ENCODE data around the gene P2RX7. TPM values are rescaled to one million over a fixed set of nuclear protein-coding genes. Genes with fewer than 3 reads are reported as not detected.

The P2RX7 gene
- total RNA-seq, 1 donor from 2014 or later = 0.07 TPM

GRCh38 chr12:121113057-121113456 is 19.6 kb upstream of the P2RX7 start:
- Mint-ChIP-seq H3K4me1 (ENCODE audit: low read depth, unreplicated experiment) (no peaks in the 10 kb centered on the region), H3K27ac (ENCODE audit: unreplicated experiment) (no peak overlapping the region), H3K36me3 (ENCODE audit: low read depth, unreplicated experiment) (no peaks in the 10 kb centered on the region), H3K4me3 (ENCODE audit: unreplicated experiment) (no peak overlapping the region), H3K27me3 (ENCODE audit: low read depth, unreplicated experiment) (peaks cover 17% of the 10 kb centered on the region), H3K9me3 (ENCODE audit: unreplicated experiment) (no peaks in the 10 kb centered on the region)
- H3K9ac ChIP-seq (ENCODE audit: low read length) = no peak overlapping the region
- FAIRE-seq (no peak), DNase-seq (ENCODE audit: low read depth) (no peak)
- no peaks in the 10 kb centered on the region for H3K79me2 ChIP-seq (ENCODE audit: insufficient read depth, low read length)
- no peak overlapping the region for H2AFZ ChIP-seq (ENCODE audit: low read depth, low read length)
- no peaks in the 10 kb centered on the region for H4K20me1 ChIP-seq (ENCODE audit: insufficient read depth, low read length)
- TF ChIP-seq CTCF (IDR thresholded peaks at IDR 0.05; ENCODE audit: insufficient read depth, low read depth, low read length) = no peak
- no peak for TF ChIP-seq EZH2 (IDR thresholded peaks at IDR 0.05; ENCODE audit: insufficient read depth, low read length)
- H3K4me1 ChIP-seq (ENCODE audit: insufficient read depth, low read length) = no peaks in the 10 kb centered on the region
- no peak overlapping the region for H3K4me2 ChIP-seq (ENCODE audit: low read length)
- H3K9me3 ChIP-seq (ENCODE audit: insufficient read depth, low read depth, low read length) = no peaks in the 10 kb centered on the region
- H3K27me3 ChIP-seq (ENCODE audit: insufficient read depth, low read length) = peaks cover 4% of the 10 kb centered on the region
- H3K27ac ChIP-seq (ENCODE audit: low read depth, low read length) = no peak overlapping the region
- H3K36me3 ChIP-seq (ENCODE audit: insufficient read depth, low read length) = no peaks in the 10 kb centered on the region
- no peak overlapping the region for H3K4me3 ChIP-seq (ENCODE audit: insufficient read depth, low read depth, low read length)

GRCh38 chr12:121114019-121114639 is 18.5 kb upstream of the P2RX7 start:
- H3K4me2 ChIP-seq (ENCODE audit: low read length) = no peak overlapping the region
- H3K27ac Mint-ChIP-seq (ENCODE audit: unreplicated experiment) = no peak overlapping the region
- peaks cover 4% of the 10 kb centered on the region for H3K27me3 ChIP-seq (ENCODE audit: insufficient read depth, low read length)
- no peak overlapping the region for H3K4me3 ChIP-seq (ENCODE audit: insufficient read depth, low read depth, low read length)
- FAIRE-seq = no peak
- DNase-seq (ENCODE audit: low read depth) = peak; percentile 23
- no peak for TF ChIP-seq EZH2 (IDR thresholded peaks at IDR 0.05; ENCODE audit: insufficient read depth, low read length)
- no peak for TF ChIP-seq CTCF (IDR thresholded peaks at IDR 0.05; ENCODE audit: insufficient read depth, low read depth, low read length)
- no peak overlapping the region for H3K4me3 Mint-ChIP-seq (ENCODE audit: unreplicated experiment)
- no peaks in the 10 kb centered on the region for H3K36me3 Mint-ChIP-seq (ENCODE audit: low read depth, unreplicated experiment)
- H3K9me3 Mint-ChIP-seq (ENCODE audit: unreplicated experiment) = no peaks in the 10 kb centered on the region
- no peak overlapping the region for H2AFZ ChIP-seq (ENCODE audit: low read depth, low read length)
- H3K79me2 ChIP-seq (ENCODE audit: insufficient read depth, low read length) = no peaks in the 10 kb centered on the region
- H3K27ac ChIP-seq (ENCODE audit: low read depth, low read length) = no peak overlapping the region
- H3K36me3 ChIP-seq (ENCODE audit: insufficient read depth, low read length) = no peaks in the 10 kb centered on the region
- no peaks in the 10 kb centered on the region for H3K4me1 Mint-ChIP-seq (ENCODE audit: low read depth, unreplicated experiment)
- no peaks in the 10 kb centered on the region for H3K4me1 ChIP-seq (ENCODE audit: insufficient read depth, low read length)
- H4K20me1 ChIP-seq (ENCODE audit: insufficient read depth, low read length) = no peaks in the 10 kb centered on the region
- H3K9ac ChIP-seq (ENCODE audit: low read length) = no peak overlapping the region
- H3K9me3 ChIP-seq (ENCODE audit: insufficient read depth, low read depth, low read length) = no peaks in the 10 kb centered on the region
- H3K27me3 Mint-ChIP-seq (ENCODE audit: low read depth, unreplicated experiment) = peaks cover 19% of the 10 kb centered on the region

GRCh38 chr12:121114806-121115205 is 17.9 kb upstream of the P2RX7 start:
- no peak overlapping the region for H3K4me3 ChIP-seq (ENCODE audit: insufficient read depth, low read depth, low read length)

More at GRCh38 chr12:121114806-121115205, 17.9 kb upstream of the P2RX7 start:
- Histone ChIP-seq H3K4me2 (ENCODE audit: low read length) (no peak overlapping the region), H3K9me3 (ENCODE audit: insufficient read depth, low read depth, low read length) (no peaks in the 10 kb centered on the region), H3K27ac (ENCODE audit: low read depth, low read length) (no peak overlapping the region), H3K36me3 (ENCODE audit: insufficient read depth, low read length) (no peaks in the 10 kb centered on the region), H3K4me1 (ENCODE audit: insufficient read depth, low read length) (no peaks in the 10 kb centered on the region), H3K9ac (ENCODE audit: low read length) (no peak overlapping the region), H3K79me2 (ENCODE audit: insufficient read depth, low read length) (no peaks in the 10 kb centered on the region), H4K20me1 (ENCODE audit: insufficient read depth, low read length) (no peaks in the 10 kb centered on the region), H2AFZ (ENCODE audit: low read depth, low read length) (no peak overlapping the region), H3K27me3 (ENCODE audit: insufficient read depth, low read length) (peaks cover 9% of the 10 kb centered on the region)
- Mint-ChIP-seq H3K4me1 (ENCODE audit: low read depth, unreplicated experiment) (no peaks in the 10 kb centered on the region), H3K36me3 (ENCODE audit: low read depth, unreplicated experiment) (no peaks in the 10 kb centered on the region), H3K9me3 (ENCODE audit: unreplicated experiment) (no peaks in the 10 kb centered on the region), H3K4me3 (ENCODE audit: unreplicated experiment) (no peak overlapping the region), H3K27ac (ENCODE audit: unreplicated experiment) (no peak overlapping the region), H3K27me3 (ENCODE audit: low read depth, unreplicated experiment) (peaks cover 24% of the 10 kb centered on the region)
- DNase-seq (ENCODE audit: low read depth) = no peak
- no peak for TF ChIP-seq CTCF (IDR thresholded peaks at IDR 0.05; ENCODE audit: insufficient read depth, low read depth, low read length)
- no peak for TF ChIP-seq EZH2 (IDR thresholded peaks at IDR 0.05; ENCODE audit: insufficient read depth, low read length)
- FAIRE-seq = no peak
